GM06990 (cell line): ENCODE measurements around the gene HOXC4.

Experiments used
- DNase-seq: peaks from one replicate; pipeline ENCODE4 v3.0.0-alpha.2; 2011; ENCODE audit not compliant: insufficient read length; ENCODE audit errors: extremely low read depth
- H3K27me3 ChIP-seq: replicated peaks from 2 replicates; pipeline ENCODE4 v1.6.0; 2011; ENCODE audit warnings: low read length; ENCODE audit not compliant: control insufficient read depth, insufficient read depth
- H3K36me3 ChIP-seq: 2 replicates; pipeline ENCODE4 v1.5.1; 2011; ENCODE audit warnings: low read length; ENCODE audit not compliant: control insufficient read depth, insufficient read depth
- H3K4me3 ChIP-seq: replicated peaks from 2 replicates; pipeline ENCODE4 v1.5.1; 2011; ENCODE audit warnings: low read depth, mild to moderate bottlenecking, control low read depth, low read length
- CTCF ChIP-seq: IDR thresholded peaks from 2 replicates; pipeline ENCODE4 v1.5.1; 2011; ENCODE audit warnings: low read length, control low read depth, mild to moderate bottlenecking, inconsistent platforms; ENCODE audit not compliant: insufficient read depth, poor library complexity, severe bottlenecking

The HOXC4 gene

GRCh38 chr12:54018468-54018984 lies 35.1 kb upstream of the HOXC4 start:
- Histone ChIP-seq H3K36me3 (no peaks in the 10 kb centered on the region), H3K4me3 (peak overlapping the region; percentile 65), H3K27me3 (peaks cover 1% of the 10 kb centered on the region; the same call in 1 of the 2 replicates)
- no peak for DNase-seq
- TF ChIP-seq CTCF = no peak

- no peak for TF ChIP-seq CTCF
- Histone ChIP-seq H3K4me3 (no peak overlapping the region), H3K27me3 (peaks cover 1% of the 10 kb centered on the region; the same call in 1 of the 2 replicates), H3K36me3 (no peaks in the 10 kb centered on the region)
- DNase-seq = no peak
Observed at GRCh38 chr12:54019091-54019811, 34.4 kb upstream of the HOXC4 start.

GRCh38 chr12:54019924-54020590 lies 33.6 kb upstream of the HOXC4 start:
- Histone ChIP-seq H3K4me3 (no peak overlapping the region), H3K36me3 (no peaks in the 10 kb centered on the region), H3K27me3 (0 out of 2 replicates have a peak, but pooled peaks cover 1% of the 10 kb centered on the region)
- no peak for DNase-seq
- TF ChIP-seq CTCF = no peak

GRCh38 chr12:54020591-54021405 lies 32.8 kb upstream of the HOXC4 start:
- Histone ChIP-seq H3K27me3 (0 out of 2 replicates have a peak, but pooled peaks cover 1% of the 10 kb centered on the region), H3K36me3 (no peaks in the 10 kb centered on the region), H3K4me3 (no peak overlapping the region; the same call in 1 of the 2 replicates)
- TF ChIP-seq CTCF = no peak
- DNase-seq = no peak

GRCh38 chr12:54021432-54022013 lies 32.1 kb upstream of the HOXC4 start:
- DNase-seq = peak; percentile 64
- Histone ChIP-seq H3K27me3 (no peaks in the 10 kb centered on the region), H3K4me3 (peak overlapping the region; percentile 30), H3K36me3 (no peaks in the 10 kb centered on the region)
- TF ChIP-seq CTCF = peak; percentile 54
